Pons (tissue), 1 donor: Measurements from ENCODE around the gene L3MBTL3.

ENCODE experiments used
- DNase-seq: peaks from one replicate; pipeline ENCODE4 v3.0.0-alpha.2; 2016; ENCODE audit warnings: low spot score

The L3MBTL3 gene

DNA sequence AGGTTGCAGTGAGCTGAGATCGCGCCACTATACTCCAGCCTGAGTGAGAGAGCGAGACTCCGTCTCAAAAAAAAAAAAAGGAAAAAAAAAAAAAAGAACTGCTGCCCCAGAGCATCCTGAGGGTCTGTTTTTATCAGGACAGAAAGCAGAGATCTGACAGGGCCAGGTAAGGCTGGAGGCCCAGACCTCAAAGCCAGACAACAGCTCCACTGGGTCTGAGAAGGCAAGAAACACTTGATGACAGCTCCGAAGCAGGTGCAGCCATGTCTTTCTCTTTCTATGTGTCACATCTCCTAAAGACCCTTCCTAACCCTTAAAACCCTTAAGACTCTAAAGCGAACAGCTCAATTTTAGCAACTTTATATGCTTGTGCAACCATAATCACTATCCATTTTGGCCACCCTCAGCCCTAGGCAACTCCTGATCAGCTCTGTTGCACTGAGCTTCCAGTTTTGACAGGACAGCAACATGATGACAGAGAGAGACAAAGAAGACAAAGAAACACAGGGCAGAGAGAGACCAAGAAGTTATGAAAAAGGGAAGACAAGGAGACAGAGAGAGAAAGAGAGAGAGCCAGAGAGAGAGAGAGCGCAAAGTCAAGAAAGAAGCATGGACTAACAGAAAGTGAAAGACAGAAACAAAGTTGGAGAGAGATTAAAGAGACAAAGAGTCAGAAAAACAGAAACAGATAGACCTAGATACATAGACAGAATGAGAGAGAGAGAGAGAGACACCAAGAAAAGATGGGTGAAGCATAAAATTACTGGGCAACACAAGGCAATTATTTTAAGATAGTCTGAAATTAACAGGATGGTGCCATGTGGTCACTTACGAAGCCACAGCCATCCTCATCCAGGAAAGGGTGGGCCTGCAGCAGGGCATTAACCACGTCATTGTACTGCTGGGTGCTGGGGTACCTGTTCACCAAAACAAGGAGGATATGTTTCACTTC, 165.2 kb downstream of the L3MBTL3 start:
- no peak for DNase-seq

DNA sequence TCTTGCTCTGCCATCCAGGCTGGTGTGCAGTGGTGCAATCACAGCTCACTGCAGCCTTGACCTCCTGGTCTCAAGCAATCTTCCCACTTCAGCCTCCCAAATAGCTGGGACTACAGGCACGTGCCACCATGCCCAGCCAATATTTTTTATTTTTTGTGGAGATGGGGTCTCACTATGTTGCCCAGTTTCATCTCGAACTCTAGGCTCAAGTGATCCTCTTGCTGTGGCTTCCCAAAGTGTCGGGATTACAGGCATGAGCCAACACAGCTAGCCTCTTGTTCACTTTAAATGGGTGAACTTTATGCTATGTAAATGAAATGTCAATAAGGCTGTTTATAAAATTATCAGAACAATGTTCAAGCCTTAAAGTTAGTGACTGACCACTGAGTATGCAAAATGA, 167.3 kb downstream of the L3MBTL3 start:
- no peak for DNase-seq

DNA sequence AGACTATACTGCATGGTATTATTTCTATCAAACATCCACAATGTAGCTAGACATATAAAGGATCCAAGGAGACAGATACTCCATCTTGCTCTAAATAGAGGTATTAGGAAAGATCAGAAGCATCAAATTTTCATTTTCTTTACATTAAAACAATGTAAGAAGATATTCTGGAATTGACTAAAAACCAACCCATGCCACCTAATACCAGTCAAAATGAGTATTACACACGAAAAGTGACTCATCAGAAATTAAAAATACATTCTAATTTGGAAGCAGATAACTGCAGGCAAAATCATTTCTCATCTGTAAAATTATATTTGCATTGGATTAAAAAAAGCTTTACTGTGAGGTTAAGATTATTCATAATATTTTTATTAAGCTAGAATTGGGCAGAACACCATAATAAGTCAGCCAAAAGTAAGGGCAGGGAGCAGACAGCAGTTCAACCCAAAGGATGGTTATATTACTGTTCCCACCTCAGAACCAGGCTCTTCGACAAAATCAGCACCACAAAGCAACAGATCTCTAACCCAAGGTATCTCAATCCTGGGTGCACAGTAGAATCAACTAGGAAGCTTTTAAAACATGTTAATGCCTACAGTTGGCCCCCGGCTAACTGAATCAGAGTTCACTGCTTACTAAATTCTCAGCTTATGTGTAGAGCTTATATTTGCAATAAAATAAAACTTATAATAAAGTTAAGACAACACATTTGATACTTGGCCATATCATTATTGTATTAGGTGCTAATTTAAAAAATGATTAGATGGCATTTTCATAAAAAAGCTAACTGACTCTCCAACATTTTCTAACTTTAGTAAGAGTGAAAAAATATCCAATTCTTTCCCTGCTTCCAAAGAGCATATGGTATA, 169.2 kb downstream of the L3MBTL3 start:
- DNase-seq: no peak

DNA sequence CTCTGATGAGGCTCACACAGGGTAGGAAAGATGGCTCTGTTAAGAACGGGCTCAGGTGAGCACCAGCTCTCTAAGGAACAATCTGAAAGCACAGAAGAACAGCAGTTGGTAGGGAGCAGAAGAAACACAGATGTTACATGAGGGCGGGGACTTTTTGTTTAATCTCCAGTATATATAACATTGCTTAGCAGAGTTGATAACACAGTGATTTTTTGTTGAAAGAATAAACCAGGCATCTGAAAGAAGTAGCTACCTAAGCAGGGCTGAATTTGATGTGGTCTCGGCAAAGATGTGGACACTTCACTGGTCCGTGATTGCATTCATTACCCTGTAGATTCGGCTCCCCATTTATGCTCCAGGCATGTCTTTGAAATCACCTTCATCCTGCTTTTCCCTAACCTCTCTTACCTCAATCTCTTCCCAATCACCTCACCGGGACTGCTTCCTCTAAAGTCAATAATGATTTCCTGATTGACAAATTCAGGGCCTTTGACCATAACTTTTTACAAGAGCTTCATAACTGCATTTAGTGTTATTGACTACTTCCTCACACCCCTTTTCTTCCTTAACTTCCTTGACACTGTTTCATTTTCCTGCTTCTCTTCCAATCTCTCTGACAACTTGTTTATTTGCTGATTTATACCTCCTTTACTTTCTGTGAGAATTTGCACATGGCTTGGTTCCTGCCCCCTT, 170.0 kb downstream of the L3MBTL3 start:
- DNase-seq: no peak

DNA sequence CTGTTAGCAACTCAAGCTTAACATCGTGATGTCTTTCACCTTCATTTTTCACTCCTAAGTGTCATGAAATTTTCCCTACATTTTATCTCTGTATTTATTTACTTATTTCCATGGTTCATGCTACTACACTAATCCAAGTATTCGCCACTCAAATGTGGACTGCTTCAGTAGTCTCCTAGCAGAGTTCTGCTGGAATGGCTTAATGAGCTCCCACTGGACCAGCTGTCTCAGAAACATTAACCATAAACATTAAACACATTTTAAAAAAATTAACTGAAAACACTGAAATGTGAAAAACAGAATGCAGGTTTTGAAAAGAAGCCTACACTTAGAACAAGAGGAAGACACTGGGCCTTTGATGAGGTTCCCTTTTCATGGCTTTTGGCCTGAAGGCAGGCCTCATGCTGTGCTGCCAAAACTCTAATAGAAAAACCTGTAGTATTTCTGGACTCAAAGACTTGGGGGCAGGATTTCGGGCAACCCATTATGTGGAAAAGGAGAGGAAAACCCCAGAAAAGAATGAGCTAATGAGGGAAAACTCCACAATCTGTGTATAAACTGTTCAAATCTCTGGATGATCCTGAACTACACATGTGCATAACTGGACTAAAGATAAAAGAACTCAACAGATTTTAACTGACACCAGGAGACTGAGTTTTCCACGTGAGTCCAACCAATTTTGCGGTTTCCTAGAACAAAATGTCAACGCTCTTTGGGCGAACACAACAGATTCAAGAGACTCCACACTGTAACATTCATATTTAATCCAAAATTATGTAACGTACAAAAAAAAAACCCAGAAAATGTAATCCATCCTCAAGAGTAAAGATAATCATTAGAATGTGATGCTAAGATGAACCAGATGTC, 171.4 kb downstream of the L3MBTL3 start:
- DNase-seq: no peak
